Measurements from ENCODE around the gene PSME4. TPM values are rescaled to one million over a fixed set of nuclear protein-coding genes. Genes with fewer than 3 reads are reported as not detected.

Gene PSME4
- polyA plus RNA-seq, 3 donors, result 2.1 to 17.7 (median 3.1) TPM

GRCh38 chr2:53945538-53945937 is 25.3 kb downstream of the PSME4 start:
- H3K4me2 ChIP-seq (replicated peaks; ENCODE audit: extremely low read depth, low read length, poor library complexity, severe bottlenecking), result no peak overlapping the region
- Mint-ChIP-seq H3K9me3 (peaks cover 0 to 2% (median 0%) of the 10 kb centered on the region in 7 donors), H3K4me1 (peaks cover 27% of the 10 kb centered on the region), H3K36me3 (peaks cover 34 to 40% of the 10 kb centered on the region in 2 donors), H3K27ac (peak overlapping the region in 4 of 7 donors; percentile 10 to 89 (median 56)), H3K4me3 (peak overlapping the region in 1 of 2 donors; percentile 21), H3K27me3 (ENCODE audit: low read depth in 3 of 3) (no peaks in the 10 kb centered on the region)
- H3K27me3 ChIP-seq (ENCODE audit: control insufficient read depth in 2 of 2, insufficient read depth in 2 of 2, low read length in 2 of 2), result no peaks in the 10 kb centered on the region
- no peak for TF ChIP-seq CTCF (IDR thresholded peaks at IDR 0.05)
- H4K20me1 ChIP-seq (ENCODE audit: insufficient read depth, low read length), result peaks cover 29% of the 10 kb centered on the region
- H3K9ac ChIP-seq (ENCODE audit: insufficient read depth, low read length, poor library complexity, severe bottlenecking), result no peak overlapping the region
- peak overlapping the region in 1 of 2 donors; percentile 48 for H3K27ac ChIP-seq (ENCODE audit: low read depth in 1 of 2, low read length in 2 of 2)
- H3K36me3 ChIP-seq (replicated peaks in 1 of 2; ENCODE audit: control insufficient read depth in 1 of 2, insufficient read depth in 2 of 2, low read length in 2 of 2), result peaks cover 19 to 46% of the 10 kb centered on the region in 2 donors
- H2AFZ ChIP-seq (ENCODE audit: insufficient read depth, low read depth, low read length, poor library complexity, severe bottlenecking), result no peak overlapping the region
- DNase-seq, result no peak
- H3K79me2 ChIP-seq (ENCODE audit: insufficient read depth, low read length), result peaks cover 15% of the 10 kb centered on the region
- H3K4me1 ChIP-seq (ENCODE audit: control insufficient read depth in 1 of 2, insufficient read depth in 2 of 2, low read length in 2 of 2), result peaks cover 8 to 15% of the 10 kb centered on the region in 2 donors
- intact Hi-C loops (cut with micrococcal nuclease), result no loop called here
- H3K9me3 ChIP-seq (replicated peaks in 1 of 2; ENCODE audit: control insufficient read depth in 1 of 2, insufficient read depth in 1 of 2, low read length in 2 of 2), result no peaks in the 10 kb centered on the region
- WGBS (ENCODE audit: insufficient coverage), result no CpG with 5 or more reads among the region's 1 CpG
- H3K4me3 ChIP-seq (replicated peaks in 1 of 3; ENCODE audit: low read depth in 2 of 3, low read length in 3 of 3), result no peak overlapping the region

DNA sequence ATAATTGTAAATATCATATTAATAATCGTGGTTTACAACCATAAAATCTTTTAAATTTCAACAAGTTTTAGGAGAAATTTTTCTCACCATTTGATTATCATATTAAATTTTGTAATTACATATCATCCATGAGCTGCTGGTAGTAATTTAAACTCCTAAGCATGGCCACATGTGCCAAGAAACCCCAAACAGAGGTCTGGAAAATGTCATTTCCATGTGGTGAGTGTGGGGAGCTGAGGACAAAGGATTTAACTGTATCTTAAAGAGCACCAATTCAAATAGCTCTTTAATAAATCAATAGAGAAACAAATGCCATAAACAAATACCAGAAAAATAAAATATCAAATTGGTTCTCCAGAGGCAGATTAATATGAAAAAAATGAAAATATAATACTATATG is 26.3 kb downstream of the PSME4 start:
- Histone ChIP-seq H3K4me3 (replicated peaks in 1 of 3; ENCODE audit: low read depth in 2 of 3, low read length in 3 of 3) (no peak overlapping the region), H3K36me3 (replicated peaks in 1 of 2; ENCODE audit: control insufficient read depth in 1 of 2, insufficient read depth in 2 of 2, low read length in 2 of 2) (peaks cover 23 to 54% of the 10 kb centered on the region in 2 donors), H3K9ac (ENCODE audit: insufficient read depth, low read length, poor library complexity, severe bottlenecking) (no peak overlapping the region), H3K27ac (ENCODE audit: low read depth in 1 of 2, low read length in 2 of 2) (no peak overlapping the region), H3K4me2 (replicated peaks; ENCODE audit: extremely low read depth, low read length, poor library complexity, severe bottlenecking) (no peak overlapping the region), H3K79me2 (ENCODE audit: insufficient read depth, low read length) (peaks cover 5% of the 10 kb centered on the region), H3K4me1 (ENCODE audit: control insufficient read depth in 1 of 2, insufficient read depth in 2 of 2, low read length in 2 of 2) (peaks cover 8 to 15% of the 10 kb centered on the region in 2 donors), H2AFZ (ENCODE audit: insufficient read depth, low read depth, low read length, poor library complexity, severe bottlenecking) (no peak overlapping the region), H3K9me3 (replicated peaks in 1 of 2; ENCODE audit: control insufficient read depth in 1 of 2, insufficient read depth in 1 of 2, low read length in 2 of 2) (no peaks in the 10 kb centered on the region), H3K27me3 (ENCODE audit: control insufficient read depth in 2 of 2, insufficient read depth in 2 of 2, low read length in 2 of 2) (no peaks in the 10 kb centered on the region), H4K20me1 (ENCODE audit: insufficient read depth, low read length) (peaks cover 20% of the 10 kb centered on the region)
- no CpG with 5 or more reads among the region's 1 CpG for WGBS (ENCODE audit: insufficient coverage)
- Mint-ChIP-seq H3K9me3 (peaks cover 0 to 2% (median 0%) of the 10 kb centered on the region in 7 donors), H3K4me1 (peaks cover 24% of the 10 kb centered on the region), H3K27ac (no peak overlapping the region), H3K4me3 (no peak overlapping the region), H3K36me3 (peaks cover 41 to 45% of the 10 kb centered on the region in 2 donors), H3K27me3 (ENCODE audit: low read depth in 3 of 3) (no peaks in the 10 kb centered on the region)
- no peak for TF ChIP-seq CTCF (IDR thresholded peaks at IDR 0.05)
- intact Hi-C loops (cut with micrococcal nuclease), result no loop called here
- no peak for DNase-seq
